Measurements from ENCODE around the gene ASPG. TPM values are rescaled to one million over a fixed set of nuclear protein-coding genes. Genes with fewer than 3 reads are reported as not detected.

ASPG gene
- total and polyA plus RNA-seq, 2 of the 13 experiments (the other 11 are each of a cell fraction or from before 2014, with no cell fraction given): not detected

GRCh38 chr14:104141621-104142091, 56.2 kb downstream of the ASPG start:
- no peaks in the 10 kb centered on the region for H3K79me2 ChIP-seq (ENCODE audit: insufficient read depth, low read length)
- TF ChIP-seq ZNF788 (CRISPR knock-in tag; IDR thresholded peaks at IDR 0.05; ENCODE audit: borderline replicate concordance): no peak
- TF ChIP-seq BCL6 (CRISPR knock-in tag; IDR thresholded peaks at IDR 0.05): no peak
- no peak for TF ChIP-seq ZNF598 (CRISPR knock-in tag; IDR thresholded peaks at IDR 0.05; ENCODE audit: borderline replicate concordance)
- TF ChIP-seq ZNF205 (CRISPR knock-in tag; IDR thresholded peaks at IDR 0.05): no peak
- no peak for TF ChIP-seq HMG20B (CRISPR knock-in tag; conservative IDR thresholded peaks at IDR 0.05)
- TF ChIP-seq ZNF20 (CRISPR knock-in tag; IDR thresholded peaks at IDR 0.05): no peak
- TF ChIP-seq ZNF354B (CRISPR knock-in tag; IDR thresholded peaks at IDR 0.05): no peak
- no peak for TF ChIP-seq MXI1 (IDR thresholded peaks at IDR 0.05; ENCODE audit: borderline replicate concordance, low read depth, low read length)
- no peak for TF ChIP-seq SMC3 (IDR thresholded peaks at IDR 0.05; ENCODE audit: low read length)
- TF ChIP-seq GABPB1 (CRISPR knock-in tag; IDR thresholded peaks at IDR 0.05): no peak
- no peak for TF ChIP-seq FOXM1 (CRISPR knock-in tag; IDR thresholded peaks at IDR 0.05)
- TF ChIP-seq, protein P1, sequence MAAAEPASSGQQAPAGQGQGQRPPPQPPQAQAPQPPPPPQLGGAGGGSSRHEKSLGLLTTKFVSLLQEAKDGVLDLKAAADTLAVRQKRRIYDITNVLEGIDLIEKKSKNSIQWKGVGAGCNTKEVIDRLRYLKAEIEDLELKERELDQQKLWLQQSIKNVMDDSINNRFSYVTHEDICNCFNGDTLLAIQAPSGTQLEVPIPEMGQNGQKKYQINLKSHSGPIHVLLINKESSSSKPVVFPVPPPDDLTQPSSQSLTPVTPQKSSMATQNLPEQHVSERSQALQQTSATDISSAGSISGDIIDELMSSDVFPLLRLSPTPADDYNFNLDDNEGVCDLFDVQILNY (CRISPR knock-in tag; conservative IDR thresholded peaks at IDR 0.05): no peak
- no peak for TF ChIP-seq MXD3 (CRISPR knock-in tag; IDR thresholded peaks at IDR 0.05)
- TF ChIP-seq, protein P2, sequence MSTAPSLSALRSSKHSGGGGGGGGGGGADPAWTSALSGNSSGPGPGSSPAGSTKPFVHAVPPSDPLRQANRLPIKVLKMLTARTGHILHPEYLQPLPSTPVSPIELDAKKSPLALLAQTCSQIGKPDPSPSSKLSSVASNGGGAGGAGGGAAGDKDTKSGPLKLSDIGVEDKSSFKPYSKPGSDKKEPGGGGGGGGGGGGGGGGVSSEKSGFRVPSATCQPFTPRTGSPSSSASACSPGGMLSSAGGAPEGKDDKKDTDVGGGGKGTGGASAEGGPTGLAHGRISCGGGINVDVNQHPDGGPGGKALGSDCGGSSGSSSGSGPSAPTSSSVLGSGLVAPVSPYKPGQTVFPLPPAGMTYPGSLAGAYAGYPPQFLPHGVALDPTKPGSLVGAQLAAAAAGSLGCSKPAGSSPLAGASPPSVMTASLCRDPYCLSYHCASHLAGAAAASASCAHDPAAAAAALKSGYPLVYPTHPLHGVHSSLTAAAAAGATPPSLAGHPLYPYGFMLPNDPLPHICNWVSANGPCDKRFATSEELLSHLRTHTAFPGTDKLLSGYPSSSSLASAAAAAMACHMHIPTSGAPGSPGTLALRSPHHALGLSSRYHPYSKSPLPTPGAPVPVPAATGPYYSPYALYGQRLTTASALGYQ (CRISPR knock-in tag; IDR thresholded peaks at IDR 0.05): no peak
- TF ChIP-seq ZUFSP (CRISPR knock-in tag; IDR thresholded peaks at IDR 0.05; ENCODE audit: borderline replicate concordance): no peak
- TF ChIP-seq MTA1 (CRISPR knock-in tag; IDR thresholded peaks at IDR 0.05; ENCODE audit: borderline replicate concordance): no peak
- no peak for TF ChIP-seq ZBTB38 (CRISPR knock-in tag; IDR thresholded peaks at IDR 0.05)
- TF ChIP-seq ATM (IDR thresholded peaks at IDR 0.05; ENCODE audit: borderline replicate concordance): no peak
- TF ChIP-seq, protein P3, sequence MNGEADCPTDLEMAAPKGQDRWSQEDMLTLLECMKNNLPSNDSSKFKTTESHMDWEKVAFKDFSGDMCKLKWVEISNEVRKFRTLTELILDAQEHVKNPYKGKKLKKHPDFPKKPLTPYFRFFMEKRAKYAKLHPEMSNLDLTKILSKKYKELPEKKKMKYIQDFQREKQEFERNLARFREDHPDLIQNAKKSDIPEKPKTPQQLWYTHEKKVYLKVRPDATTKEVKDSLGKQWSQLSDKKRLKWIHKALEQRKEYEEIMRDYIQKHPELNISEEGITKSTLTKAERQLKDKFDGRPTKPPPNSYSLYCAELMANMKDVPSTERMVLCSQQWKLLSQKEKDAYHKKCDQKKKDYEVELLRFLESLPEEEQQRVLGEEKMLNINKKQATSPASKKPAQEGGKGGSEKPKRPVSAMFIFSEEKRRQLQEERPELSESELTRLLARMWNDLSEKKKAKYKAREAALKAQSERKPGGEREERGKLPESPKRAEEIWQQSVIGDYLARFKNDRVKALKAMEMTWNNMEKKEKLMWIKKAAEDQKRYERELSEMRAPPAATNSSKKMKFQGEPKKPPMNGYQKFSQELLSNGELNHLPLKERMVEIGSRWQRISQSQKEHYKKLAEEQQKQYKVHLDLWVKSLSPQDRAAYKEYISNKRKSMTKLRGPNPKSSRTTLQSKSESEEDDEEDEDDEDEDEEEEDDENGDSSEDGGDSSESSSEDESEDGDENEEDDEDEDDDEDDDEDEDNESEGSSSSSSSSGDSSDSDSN (CRISPR knock-in tag; IDR thresholded peaks at IDR 0.05): no peak

More at GRCh38 chr14:104141621-104142091, 56.2 kb downstream of the ASPG start:
- Histone ChIP-seq H3K9ac (ENCODE audit: insufficient read depth, low read depth, low read length) (no peak overlapping the region), H4K20me1 (ENCODE audit: insufficient read depth, low read length) (0 out of 2 replicates have a peak, but pooled peaks cover 2% of the 10 kb centered on the region), H3K9me3 (ENCODE audit: low read length) (no peaks in the 10 kb centered on the region), H3K4me1 (ENCODE audit: insufficient read depth, low read length) (no peaks in the 10 kb centered on the region), H3K36me3 (replicated peaks in 1 of 2; ENCODE audit: control insufficient read depth in 1 of 2, insufficient read depth in 2 of 2, low read length in 2 of 2) (no peaks in the 10 kb centered on the region), H3K4me3 (replicated peaks in 1 of 3; ENCODE audit: insufficient read depth in 1 of 3, low read depth in 2 of 3, low read length in 3 of 3) (no peak overlapping the region), H3K4me2 (ENCODE audit: low read depth, low read length) (no peak overlapping the region), H3K27me3 (ENCODE audit: control insufficient read depth in 1 of 2, insufficient read depth in 2 of 2, low read length in 2 of 2) (peaks cover 14 to 81% of the 10 kb centered on the region in 2 experiments; a peak in 4 of 5 replicates), H2AFZ (ENCODE audit: low read length) (no peak overlapping the region), H3K27ac (ENCODE audit: extremely low read length, insufficient read depth, low read length) (no peak overlapping the region)
- ChIA-PET CTCF (ENCODE audit: low intra/inter-chr PET ratio, low total read pairs) (no interaction called here), POLR2A (no interaction called here)
- no peak for FAIRE-seq
- WGBS (ENCODE audit: low lambda C conversion rate): 42% methylated on average over 2 of the region's 15 CpGs
- DNase-seq (ENCODE audit: low spot score): no peak
- BruUV-seq (replicated peaks): no TSS peak
- intact Hi-C loops (cut with micrococcal nuclease; ENCODE audit: unreplicated experiment): no loop called here
- in situ Hi-C loops (cut with HindIII; ENCODE audit: extremely low pct_ligation_motif_present, low pct_unique_long_range_greater_than_20kb): no loop called here
- no peak for ATAC-seq

Measured in HepG2 (cell line).